NCI-H82 treated with DMSO at 0.1 percent for 48 hours (cell line): Measurements from ENCODE around the gene SLC41A3.

Experiments used
- DNase-seq: peaks from one replicate; lab custom pipeline; 2025; ENCODE audit not compliant: unreplicated experiment; lab: John Stamatoyannopoulos, UW

Gene SLC41A3

DNA sequence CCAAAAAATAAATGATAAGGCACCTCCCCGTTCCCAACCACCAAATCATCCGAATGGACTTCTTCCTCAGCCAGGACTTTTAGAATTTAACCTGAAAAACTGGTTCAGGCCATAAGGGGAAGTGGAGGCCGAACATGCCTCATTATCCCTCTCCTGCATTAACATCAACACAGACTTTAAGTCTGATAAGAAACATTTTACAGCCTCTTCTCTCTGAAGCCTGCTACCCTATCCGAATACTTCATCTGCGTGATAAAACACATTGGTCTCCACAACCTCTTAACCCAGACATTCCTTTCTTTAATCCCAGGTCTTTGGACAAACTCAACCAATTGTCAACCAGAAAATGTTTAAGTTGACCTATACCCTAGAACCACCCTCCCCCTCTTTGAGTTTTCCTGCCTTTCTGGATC lies 850 bp upstream of the SLC41A3 start:
- no peak for DNase-seq

DNA sequence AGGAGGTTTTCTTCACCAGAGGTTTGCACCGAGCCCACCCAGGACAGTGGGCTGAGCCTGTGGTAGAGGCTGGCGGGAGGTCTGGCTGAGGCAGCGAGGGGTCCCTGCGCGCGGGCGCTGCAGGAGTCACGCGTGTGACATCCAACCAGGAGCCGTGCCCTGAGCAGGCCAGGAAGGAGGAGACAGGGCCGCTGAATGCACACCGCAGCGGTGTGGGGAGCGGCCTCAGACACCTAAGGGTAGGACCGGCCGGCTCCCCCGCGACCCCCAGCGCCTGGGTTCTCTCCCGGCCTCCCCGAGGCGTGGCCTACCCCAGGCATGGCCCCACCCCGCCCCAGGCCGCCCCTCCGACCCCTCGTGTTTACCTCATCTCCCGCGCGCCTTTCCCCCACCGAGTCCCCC lies 412 bp downstream of the SLC41A3 start:
- DNase-seq: no peak

DNA sequence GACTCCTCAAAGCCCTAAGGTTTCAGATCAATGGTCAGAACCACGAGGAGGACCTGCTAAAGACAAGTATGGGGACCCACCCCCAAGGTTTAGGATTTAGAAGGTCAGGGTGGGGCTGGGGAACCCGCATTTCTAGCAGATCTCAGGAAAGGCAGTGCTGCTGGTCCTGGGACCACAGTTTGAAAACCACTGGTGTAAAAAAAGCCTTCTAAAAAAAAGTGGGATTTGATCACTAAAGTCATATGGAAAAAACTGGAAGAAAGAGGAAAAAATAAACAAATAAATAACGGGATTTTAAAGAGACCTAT lies 832 bp downstream of the SLC41A3 start:
- DNase-seq: no peak

DNA sequence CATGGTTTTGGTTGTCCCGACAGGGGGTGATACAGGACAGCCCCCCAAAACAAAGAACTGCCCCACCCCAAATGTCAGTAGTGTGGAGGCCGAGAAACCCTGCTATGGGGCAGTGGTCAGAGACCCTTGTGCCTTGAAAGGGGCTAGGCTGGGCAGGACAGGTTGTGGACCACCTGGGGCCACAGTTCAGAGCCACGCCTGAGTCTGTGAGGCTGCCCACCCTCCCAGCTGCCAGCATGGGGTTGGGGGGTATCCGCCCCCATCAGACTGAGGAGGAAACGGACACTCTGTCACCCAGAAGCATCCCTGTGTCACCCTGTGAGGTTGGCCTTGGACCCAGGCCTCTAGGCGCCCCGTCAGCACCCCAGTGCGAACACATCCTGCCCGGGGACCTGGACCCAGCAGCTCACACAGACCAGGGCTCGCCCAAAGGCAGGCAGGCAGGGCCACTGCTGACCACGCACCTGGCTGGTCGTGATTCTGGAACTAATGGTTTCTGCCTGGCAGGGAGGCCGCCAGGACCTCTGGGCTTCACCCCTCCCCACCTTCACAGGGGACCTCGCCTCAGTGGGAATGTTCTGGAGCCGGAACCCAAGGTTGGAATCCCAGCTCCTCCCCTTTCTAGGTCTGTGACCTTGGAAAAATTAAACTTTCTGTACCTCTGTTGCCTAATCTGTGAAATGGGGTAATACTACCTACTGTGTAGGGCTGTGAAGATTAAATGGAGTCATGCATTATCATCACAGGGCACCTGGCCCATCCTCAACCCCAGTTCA lies 1.4 kb downstream of the SLC41A3 start:
- DNase-seq: no peak

DNA sequence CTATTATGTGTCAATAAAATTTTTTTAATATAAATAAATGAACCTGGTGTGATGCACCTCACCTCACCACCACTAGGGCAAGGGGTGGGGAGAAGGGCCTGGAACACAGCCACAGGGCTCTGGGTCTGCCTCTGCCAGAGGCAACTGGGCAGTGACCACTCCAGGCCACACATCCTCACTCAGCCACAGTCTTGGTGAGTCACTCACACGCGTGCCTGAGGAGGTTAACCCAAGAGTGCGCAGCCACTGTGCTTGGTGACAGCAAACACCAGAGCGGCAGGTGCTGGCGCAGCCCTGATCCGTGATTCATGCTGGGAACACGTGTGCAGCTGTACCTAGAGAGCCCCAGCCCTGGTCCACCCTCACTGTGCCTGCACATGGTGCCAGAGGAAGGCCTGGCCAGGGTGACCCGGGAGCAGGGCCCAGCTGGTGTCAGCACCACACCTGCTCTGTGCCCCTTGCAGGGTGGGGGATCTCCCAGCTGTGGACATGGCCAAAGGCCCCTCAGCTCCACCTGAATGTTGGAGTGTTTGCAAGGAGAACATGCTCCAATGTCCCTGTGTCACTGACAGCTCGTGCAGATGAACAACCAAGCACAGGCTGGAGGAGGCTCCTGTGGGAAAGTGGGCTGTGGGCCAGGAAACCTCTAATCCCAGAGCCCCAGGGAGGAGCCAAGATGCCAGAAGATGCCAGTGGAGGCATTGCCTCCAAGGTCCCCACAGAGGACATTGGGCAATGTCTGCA lies 2.1 kb downstream of the SLC41A3 start:
- DNase-seq: no peak

DNA sequence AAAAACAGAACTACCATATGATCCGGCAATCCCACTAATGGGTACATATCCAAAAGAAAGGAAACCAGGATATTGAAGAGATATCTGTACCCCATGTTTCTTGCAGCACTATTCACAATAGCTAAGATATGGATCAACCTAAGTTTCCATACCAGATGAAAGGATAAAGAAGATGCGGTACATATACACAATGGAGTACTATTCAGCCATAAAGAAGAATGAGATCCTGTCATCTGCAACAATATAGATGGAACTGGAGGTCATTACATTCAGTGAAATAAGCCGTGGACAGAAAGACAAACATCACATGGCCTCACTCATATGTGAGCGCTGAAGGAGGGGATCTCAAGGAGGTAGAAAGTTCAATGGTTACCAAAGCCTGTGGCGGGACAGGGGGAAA lies 3.0 kb downstream of the SLC41A3 start:
- no peak for DNase-seq

DNA sequence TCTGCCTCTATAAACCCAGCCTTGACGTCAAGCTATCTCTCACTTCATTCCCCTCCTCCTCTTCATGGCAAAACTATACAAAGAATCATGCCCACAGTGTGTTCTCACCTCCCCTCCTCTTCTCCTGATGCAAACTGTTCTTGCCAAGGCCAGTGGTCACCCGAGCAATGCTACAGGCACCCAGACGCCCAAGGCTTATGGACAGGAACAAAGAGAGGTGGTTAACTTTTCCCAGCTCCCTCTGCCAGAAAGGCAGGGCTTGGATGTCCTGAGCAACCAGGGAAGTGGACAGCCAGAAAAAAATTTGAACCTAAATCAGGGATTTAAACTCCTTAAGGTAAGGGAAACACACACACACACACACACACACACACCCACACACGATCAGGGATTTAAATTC lies 5.1 kb downstream of the SLC41A3 start:
- no peak for DNase-seq

DNA sequence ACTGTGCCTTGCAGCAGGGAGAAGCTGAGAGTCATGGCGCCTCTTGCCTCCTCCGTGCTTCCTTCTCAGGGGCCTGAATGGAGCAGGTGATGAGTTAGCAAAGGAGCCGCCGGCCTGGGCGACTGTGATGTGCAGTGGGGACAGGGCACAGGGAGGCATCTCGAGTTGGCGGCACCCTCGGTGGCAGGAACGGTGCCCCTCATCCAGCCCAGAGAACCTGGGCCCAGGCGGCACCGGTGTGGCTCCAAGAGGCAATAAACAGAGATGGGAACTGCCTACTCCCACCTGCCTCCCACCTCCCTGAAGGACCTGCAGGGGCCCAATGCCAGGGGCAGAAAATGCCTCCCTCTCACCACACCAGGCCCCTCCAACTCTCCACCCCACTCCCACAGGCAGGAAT lies 6.2 kb downstream of the SLC41A3 start:
- no peak for DNase-seq

DNA sequence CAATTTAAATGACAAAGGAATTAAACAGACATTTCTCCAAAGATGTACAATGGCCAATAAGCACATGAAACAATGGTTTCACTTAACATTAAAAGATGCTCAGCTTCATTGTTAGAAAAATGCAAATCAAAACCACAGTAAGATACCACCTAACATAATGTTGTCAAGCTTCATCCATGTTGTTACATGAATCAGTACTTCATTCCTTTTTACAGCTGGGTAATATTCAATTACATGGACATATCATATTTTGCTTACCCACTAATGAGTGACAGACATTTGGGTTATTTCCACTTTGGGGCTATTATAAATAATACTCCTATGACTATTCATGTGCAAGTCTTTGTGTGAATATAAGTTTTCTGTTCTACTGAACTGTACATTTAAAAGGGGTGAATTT lies 7.8 kb downstream of the SLC41A3 start:
- no peak for DNase-seq

DNA sequence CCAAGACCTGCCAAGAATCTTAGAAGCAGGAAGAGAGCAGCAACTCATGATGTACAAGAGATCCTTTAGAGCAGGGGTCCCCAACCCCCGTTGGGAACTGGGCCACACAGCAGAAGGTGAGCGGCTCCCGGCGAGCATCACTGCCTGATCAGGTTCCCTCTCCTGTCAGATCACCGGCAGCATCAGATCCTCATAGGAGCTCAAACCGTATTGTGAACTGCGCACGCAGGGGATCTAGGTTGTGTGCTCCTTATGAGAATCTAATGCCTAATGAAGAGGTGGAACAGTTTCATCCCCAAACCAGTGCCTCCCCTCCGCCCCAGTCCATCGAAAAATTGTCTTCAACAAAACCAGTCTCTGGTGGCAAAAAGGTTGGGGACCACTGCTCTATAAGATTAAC lies 13.8 kb downstream of the SLC41A3 start:
- DNase-seq: no peak

DNA sequence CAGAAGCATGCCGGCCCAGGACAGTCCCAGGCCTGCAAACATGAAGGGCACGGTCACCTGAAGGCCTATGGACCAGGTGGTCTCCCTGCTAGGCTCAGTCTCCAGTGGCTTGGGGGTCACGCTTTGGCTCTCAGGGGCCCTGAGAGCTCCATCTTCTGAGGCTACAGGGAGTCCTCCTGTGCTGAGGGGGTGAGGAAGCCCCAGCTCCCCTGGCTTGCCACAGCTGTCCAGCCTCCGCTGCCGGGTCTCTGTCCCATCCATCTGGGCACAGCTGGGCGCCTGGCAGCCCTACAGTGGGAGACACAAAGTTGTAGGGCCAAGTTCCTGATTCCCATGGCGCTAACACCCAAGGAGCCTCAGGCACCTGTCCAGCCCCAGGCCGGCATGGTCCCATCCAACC lies 16.0 kb downstream of the SLC41A3 start:
- DNase-seq: no peak

DNA sequence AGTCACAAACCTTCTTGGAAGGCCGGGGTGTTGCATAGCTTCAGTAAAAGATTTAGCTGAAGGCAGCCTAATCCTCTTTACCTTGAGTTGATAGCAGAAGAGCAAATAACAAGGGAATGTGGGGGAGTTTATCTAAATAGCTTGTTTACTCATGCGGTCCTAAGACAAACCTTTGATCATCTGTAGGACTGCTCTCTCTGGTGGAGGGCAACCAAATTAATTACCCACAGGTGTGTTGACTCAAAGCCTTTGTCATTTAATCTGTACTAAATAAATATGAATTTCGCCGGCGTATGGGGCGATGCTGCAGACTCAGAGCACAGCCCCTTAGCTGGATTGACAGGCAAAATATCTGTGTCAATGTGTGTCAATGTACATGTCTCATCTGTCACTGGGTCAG lies 17.2 kb downstream of the SLC41A3 start:
- DNase-seq: peak; percentile 50

DNA sequence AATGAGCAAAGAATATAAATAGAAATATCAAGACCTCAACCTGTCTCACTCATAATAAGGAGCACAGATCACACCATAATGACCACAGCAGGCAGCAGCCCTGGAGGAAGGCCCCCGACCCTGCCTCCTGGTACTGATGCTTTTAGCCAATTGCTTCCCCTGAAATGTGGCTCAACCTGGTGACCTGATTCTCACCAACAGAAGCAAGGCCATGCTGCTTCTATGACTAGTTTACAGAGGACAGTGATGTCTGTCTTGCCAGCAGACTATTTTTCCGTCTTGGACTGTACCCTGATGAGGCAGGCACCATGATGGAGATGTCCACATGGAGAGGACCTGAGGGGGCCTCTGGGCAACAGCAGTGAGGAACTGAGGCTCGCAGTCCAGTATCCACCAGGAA lies 18.0 kb downstream of the SLC41A3 start:
- no peak for DNase-seq

DNA sequence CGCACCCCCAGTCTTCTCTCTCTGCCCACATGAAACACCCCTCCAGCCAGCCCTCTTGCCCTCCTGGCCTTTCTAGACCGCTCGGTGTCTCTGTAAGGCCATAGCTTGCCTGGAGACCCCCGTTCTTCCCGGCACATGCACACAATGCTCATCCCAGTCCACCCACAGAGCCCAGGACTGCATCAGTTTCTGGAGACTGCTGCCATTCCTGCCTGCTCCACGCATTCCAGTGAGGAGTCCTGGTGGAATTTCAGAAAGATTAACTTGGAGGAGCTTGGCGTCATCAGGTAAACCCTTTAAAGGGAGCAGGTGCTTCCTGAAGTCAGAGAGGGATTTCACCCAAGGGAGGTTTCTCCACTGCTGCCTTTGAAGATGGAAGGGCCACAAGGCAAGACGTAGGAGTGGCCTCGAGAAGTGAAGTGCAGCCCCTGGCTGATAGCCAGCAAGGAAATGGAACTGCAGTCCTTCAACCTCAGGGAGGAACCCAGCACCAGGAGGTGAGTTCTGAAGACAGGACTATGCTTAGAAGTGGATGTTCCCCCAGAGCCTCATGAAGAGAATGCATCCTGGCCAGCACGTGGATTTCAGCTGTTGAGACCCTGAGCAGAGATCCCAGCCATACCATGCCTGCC lies 19.2 kb downstream of the SLC41A3 start:
- DNase-seq: no peak

DNA sequence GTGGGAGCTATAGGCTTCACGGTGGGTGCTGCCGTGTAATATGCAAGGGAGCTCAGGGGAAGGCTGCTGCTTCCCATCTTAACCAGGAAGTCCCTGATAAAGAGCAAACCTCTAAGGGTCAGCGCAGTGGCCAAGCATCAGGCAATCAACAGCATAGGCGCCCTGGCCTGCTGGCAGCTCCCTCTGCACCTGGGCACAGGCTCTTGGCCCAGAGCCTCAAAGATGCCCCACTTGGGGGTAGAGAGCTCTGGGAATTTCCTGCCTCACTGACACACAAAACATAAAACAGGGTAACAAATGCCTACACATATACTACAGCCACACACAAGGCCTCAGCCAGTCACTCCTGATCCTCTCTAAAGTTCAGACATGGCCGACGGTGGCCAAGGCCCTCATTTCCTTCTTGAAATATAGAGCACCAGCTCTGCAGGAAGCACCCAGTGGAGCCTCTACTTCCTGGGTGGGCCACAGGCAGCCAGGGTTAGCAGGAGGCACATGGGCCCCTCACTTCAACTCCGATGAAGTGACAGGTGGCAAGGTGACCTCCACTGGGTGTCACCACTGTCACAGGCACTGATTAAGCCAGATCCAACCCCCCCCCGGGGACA lies 20.5 kb downstream of the SLC41A3 start:
- DNase-seq: no peak

DNA sequence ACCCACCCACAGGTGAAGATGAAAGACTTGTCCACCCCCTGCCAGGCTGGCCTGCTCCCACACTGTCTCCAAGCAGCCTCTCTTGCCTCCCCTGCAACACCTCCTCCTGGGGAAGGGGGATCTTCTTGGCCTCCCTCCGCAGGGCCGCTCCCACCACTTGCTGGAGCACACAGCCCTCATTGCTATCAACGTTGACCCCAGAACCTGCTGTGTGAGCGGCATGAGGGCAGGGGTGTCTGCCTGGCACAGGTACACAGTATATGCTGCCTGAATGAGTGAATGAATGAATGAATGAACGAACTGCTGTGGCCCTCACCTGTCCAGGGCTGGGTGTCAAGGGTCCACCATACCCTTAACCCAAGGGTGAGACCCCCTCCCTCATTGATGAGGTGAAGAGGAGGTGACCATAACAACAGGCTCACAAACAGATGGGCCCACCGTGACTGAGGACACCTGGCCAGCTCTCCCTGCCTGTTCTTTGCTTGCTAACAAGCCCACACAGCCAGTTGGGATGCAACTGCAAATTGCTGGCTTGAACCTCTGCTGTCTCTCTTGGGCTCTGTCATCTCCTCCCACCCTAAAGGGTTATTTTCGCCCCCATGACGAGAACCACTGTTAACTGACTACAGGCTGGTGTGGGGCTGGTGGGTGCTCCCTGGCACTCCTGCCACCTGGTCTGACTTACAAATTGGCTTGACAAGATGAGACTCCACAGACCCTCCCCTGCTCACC lies 22.5 kb downstream of the SLC41A3 start:
- no peak for DNase-seq

DNA sequence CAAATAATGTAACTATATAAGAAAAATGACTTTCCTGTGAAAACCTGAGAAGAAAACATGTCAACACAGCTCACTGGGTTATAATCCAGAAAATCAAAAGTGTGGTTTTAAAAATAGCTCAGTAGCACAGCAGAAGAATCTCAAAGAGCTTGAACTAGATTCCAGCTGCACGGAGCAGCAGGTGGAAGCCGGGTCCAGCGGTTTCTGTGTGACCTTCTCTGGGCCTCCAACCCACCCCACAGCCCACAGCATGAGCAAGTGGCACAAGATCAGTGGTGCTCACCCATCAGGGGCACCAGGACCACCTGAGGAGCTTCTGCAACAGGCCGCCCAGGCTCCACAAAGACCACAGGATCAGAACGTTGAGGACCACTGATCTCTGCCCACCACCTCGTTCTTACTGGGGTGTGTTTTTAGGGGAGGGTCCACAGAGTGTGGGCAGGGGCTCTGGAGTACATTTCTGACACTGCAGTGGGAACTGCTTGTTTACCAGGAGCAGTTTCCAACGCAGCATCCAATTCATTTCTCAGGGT lies 23.2 kb downstream of the SLC41A3 start:
- no peak for DNase-seq

DNA sequence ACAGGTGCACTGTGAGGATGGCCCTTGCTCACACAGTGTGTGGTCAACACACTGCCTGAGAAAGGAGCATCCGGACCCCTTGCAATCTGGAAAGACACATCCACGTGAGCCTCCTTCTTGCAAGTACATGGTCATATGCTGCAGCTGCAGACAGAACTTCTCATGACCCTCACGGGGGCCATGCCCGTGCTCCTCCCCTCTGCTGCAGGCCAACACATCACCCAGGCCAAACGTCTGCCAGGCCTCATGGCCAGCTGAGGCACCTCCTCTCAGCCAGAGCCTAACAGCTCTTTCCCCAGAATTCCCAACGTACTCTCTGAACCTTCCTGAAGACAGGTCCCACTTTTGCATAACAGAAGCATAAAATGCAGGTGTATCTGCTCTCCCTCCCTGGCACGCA lies 25.3 kb downstream of the SLC41A3 start:
- DNase-seq: no peak

DNA sequence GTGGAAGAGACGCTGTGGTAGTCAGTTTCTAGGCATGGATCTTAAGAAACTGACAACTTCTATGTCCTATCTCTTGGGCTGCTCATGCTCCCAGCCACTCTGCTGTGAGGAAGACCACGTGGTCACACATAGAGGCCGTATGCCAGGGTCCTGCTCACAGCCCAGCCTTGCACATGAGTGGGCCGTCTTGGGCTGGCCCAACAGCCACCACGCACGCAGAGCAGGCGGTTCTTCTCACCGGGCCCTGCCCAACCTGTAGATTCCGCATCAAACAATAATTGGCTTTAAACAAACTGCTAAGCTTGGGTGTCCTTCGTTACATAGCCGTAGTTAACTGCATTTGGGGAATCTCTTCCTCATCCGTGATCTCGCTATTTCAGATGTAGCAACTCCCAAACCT lies 26.0 kb downstream of the SLC41A3 start:
- DNase-seq: no peak

DNA sequence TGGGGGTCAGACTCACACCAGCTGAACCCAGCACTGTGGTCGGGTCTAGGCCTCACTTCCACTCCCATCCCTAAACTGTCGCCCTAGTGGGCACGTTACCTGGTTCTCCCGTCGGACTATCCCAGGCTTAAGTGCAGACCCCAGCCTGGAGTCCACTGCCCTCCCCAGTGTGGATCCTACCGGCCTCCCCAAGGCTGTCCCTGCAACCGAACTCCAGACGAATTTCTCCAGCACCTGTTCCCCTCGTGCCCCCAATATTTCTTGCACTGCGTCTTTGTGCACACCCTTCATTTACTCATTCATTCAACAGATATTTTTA lies 26.5 kb downstream of the SLC41A3 start:
- no peak for DNase-seq
